ENCODE measurements around the gene GRPEL1. TPM values are rescaled to one million over a fixed set of nuclear protein-coding genes. Genes with fewer than 3 reads are reported as not detected.

The GRPEL1 gene
- total and polyA plus RNA-seq, 2 of the 13 experiments (the other 11 are each of a cell fraction or from before 2014, with no cell fraction given), result 32.3 to 141 TPM

DNA sequence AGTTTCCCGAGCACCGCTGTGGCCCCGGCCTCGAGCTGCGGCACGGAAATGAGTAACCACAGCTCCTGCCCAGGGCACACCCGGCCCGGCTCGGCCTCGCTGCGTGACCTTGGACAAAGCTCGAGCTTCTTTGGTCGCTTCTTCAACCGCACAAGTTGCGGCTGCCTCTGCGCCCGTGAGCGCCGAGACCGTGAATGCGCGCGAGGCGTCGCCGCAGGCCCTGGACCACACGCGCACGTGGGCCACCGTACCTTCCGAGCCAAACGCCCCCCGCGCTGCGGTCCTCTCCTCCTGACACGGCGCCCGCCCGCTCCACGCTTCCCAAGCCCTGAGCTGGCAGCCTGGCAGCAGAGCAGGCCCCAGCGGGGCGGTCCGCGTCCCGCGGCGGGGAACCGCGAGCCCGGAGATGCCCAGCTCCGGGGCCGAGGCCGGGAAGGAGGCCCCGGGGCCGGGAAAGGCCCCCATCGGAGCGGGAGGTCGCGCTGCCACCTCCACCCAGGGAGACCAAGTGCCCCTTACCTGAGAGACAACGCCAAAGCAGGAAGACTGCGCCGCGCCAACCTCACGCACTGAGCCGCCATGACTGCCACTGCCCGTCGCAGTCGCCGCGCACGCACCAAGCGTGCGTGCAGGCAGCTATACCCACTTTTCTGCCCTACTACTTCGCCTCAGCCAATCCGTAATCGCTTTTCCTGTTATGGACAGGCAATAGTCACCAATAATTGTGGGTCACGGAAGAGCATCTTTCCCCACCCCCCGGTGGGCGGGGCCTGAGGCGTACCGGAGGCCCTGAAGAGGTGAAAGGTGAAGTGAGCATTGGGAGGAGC, at the start of gene GRPEL1 (continued):
- TF ChIP-seq, protein P1, sequence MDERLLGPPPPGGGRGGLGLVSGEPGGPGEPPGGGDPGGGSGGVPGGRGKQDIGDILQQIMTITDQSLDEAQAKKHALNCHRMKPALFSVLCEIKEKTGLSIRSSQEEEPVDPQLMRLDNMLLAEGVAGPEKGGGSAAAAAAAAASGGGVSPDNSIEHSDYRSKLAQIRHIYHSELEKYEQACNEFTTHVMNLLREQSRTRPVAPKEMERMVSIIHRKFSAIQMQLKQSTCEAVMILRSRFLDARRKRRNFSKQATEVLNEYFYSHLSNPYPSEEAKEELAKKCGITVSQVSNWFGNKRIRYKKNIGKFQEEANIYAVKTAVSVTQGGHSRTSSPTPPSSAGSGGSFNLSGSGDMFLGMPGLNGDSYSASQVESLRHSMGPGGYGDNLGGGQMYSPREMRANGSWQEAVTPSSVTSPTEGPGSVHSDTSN (CRISPR knock-in tag; IDR thresholded peaks at IDR 0.05), result peak; percentile 95
- TF ChIP-seq ZNF20 (CRISPR knock-in tag; IDR thresholded peaks at IDR 0.05), result no peak; the same call in 1 of the 2 replicates
- TF ChIP-seq TCF7 (IDR thresholded peaks at IDR 0.05; ENCODE audit: low read depth), result no peak
- TF ChIP-seq ZNF383 (CRISPR knock-in tag; IDR thresholded peaks at IDR 0.05; ENCODE audit: borderline replicate concordance), result no peak
- TF ChIP-seq, protein P2, sequence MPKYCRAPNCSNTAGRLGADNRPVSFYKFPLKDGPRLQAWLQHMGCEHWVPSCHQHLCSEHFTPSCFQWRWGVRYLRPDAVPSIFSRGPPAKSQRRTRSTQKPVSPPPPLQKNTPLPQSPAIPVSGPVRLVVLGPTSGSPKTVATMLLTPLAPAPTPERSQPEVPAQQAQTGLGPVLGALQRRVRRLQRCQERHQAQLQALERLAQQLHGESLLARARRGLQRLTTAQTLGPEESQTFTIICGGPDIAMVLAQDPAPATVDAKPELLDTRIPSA (CRISPR knock-in tag; IDR thresholded peaks at IDR 0.05; ENCODE audit: borderline replicate concordance), result no peak
- no peak for TF ChIP-seq ZNF256 (CRISPR knock-in tag; conservative IDR thresholded peaks at IDR 0.05)
- 0 out of 2 replicates have a peak, but pooled peaks have one; percentile 32 for TF ChIP-seq NCOA2 (CRISPR knock-in tag; IDR thresholded peaks at IDR 0.05)
- no peak for TF ChIP-seq NFIB (CRISPR knock-in tag; IDR thresholded peaks at IDR 0.05; ENCODE audit: borderline replicate concordance)
- TF ChIP-seq, protein P3, sequence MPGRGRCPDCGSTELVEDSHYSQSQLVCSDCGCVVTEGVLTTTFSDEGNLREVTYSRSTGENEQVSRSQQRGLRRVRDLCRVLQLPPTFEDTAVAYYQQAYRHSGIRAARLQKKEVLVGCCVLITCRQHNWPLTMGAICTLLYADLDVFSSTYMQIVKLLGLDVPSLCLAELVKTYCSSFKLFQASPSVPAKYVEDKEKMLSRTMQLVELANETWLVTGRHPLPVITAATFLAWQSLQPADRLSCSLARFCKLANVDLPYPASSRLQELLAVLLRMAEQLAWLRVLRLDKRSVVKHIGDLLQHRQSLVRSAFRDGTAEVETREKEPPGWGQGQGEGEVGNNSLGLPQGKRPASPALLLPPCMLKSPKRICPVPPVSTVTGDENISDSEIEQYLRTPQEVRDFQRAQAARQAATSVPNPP (CRISPR knock-in tag; IDR thresholded peaks at IDR 0.05), result 0 out of 2 replicates have a peak, but pooled peaks have one; percentile 18
- TF ChIP-seq, protein P4, sequence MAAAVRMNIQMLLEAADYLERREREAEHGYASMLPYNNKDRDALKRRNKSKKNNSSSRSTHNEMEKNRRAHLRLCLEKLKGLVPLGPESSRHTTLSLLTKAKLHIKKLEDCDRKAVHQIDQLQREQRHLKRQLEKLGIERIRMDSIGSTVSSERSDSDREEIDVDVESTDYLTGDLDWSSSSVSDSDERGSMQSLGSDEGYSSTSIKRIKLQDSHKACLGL (CRISPR knock-in tag; IDR thresholded peaks at IDR 0.05), result peak; percentile 88
- TF ChIP-seq HMG20B (CRISPR knock-in tag; conservative IDR thresholded peaks at IDR 0.05), result no peak
- TF ChIP-seq DR1 (CRISPR knock-in tag; IDR thresholded peaks at IDR 0.05), result peak; percentile 77; the same call in 1 of the 2 replicates
- TF ChIP-seq ZNF878 (CRISPR knock-in tag; IDR thresholded peaks at IDR 0.05), result no peak
- TF ChIP-seq MAFF (IDR thresholded peaks at IDR 0.05; ENCODE audit: low read depth, low read length), result no peak
- TF ChIP-seq ZFX (CRISPR knock-in tag; IDR thresholded peaks at IDR 0.05; ENCODE audit: low read depth), result peak; percentile 85
- TF ChIP-seq, protein P5, sequence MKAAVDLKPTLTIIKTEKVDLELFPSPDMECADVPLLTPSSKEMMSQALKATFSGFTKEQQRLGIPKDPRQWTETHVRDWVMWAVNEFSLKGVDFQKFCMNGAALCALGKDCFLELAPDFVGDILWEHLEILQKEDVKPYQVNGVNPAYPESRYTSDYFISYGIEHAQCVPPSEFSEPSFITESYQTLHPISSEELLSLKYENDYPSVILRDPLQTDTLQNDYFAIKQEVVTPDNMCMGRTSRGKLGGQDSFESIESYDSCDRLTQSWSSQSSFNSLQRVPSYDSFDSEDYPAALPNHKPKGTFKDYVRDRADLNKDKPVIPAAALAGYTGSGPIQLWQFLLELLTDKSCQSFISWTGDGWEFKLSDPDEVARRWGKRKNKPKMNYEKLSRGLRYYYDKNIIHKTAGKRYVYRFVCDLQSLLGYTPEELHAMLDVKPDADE (CRISPR knock-in tag; IDR thresholded peaks at IDR 0.05), result no peak
- TF ChIP-seq, protein P6, sequence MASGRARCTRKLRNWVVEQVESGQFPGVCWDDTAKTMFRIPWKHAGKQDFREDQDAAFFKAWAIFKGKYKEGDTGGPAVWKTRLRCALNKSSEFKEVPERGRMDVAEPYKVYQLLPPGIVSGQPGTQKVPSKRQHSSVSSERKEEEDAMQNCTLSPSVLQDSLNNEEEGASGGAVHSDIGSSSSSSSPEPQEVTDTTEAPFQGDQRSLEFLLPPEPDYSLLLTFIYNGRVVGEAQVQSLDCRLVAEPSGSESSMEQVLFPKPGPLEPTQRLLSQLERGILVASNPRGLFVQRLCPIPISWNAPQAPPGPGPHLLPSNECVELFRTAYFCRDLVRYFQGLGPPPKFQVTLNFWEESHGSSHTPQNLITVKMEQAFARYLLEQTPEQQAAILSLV (CRISPR knock-in tag; IDR thresholded peaks at IDR 0.05; ENCODE audit: borderline replicate concordance), result no peak; the same call in 1 of the 2 replicates
- TF ChIP-seq NFATC3 (CRISPR knock-in tag; IDR thresholded peaks at IDR 0.05), result no peak
- peak; percentile 9; the same call in 1 of the 2 replicates for TF ChIP-seq BCL6 (CRISPR knock-in tag; IDR thresholded peaks at IDR 0.05)
- peak; percentile 67; the same call in 1 of the 2 replicates for TF ChIP-seq ZNF607 (CRISPR knock-in tag; IDR thresholded peaks at IDR 0.05; ENCODE audit: borderline replicate concordance)

Data from HepG2 (cell line).